Neural progenitor cell (in vitro differentiated cells): ENCODE measurements around the gene COL8A1. TPM values are rescaled to one million over a fixed set of nuclear protein-coding genes. Genes with fewer than 3 reads are reported as not detected.

Experiments
- DNase-seq: peaks from one replicate; pipeline ENCODE4 v3.0.0-alpha.2; 2016; ENCODE audit warnings: low spot score
- H2AFZ ChIP-seq: fragments of 200-600 bp; sonication (generic); replicated peaks from 2 replicates; pipeline ENCODE4 v1.6.1; 2016; ENCODE audit warnings: antibody characterized with exemption
- H3F3A ChIP-seq: fragments of 200-600 bp; sonication (generic); 2 replicates; pipeline ENCODE4 v1.6.1; 2016; ENCODE audit warnings: antibody characterized with exemption, low read depth
- H3K27ac ChIP-seq: fragments of 200-600 bp; sonication (generic); 2 replicates; pipeline ENCODE4 v1.5.1; 2016; ENCODE audit warnings: mild to moderate bottlenecking
- H3K27me3 ChIP-seq: fragments of 200-600 bp; sonication (generic); 2 replicates; pipeline ENCODE4 v1.6.1; 2016; ENCODE audit warnings: mild to moderate bottlenecking, moderate library complexity
- H3K36me3 ChIP-seq: fragments of 200-600 bp; sonication (generic); 2 replicates; pipeline ENCODE4 v1.5.1; 2016
- H3K4me1 ChIP-seq: fragments of 200-600 bp; sonication (generic); 2 replicates; pipeline ENCODE4 v1.6.1; 2016; ENCODE audit warnings: mixed run types
- H3K4me2 ChIP-seq: fragments of 200-600 bp; sonication (generic); 2 replicates; pipeline ENCODE4 v1.6.1; 2016
- H3K4me3 ChIP-seq: fragments of 200-600 bp; sonication (generic); 2 replicates; pipeline ENCODE4 v1.5.1; 2016
- H3K79me2 ChIP-seq: fragments of 200-600 bp; sonication (generic); 2 replicates; pipeline ENCODE4 v1.6.1; 2016; ENCODE audit warnings: low read depth
- H3K9ac ChIP-seq: fragments of 200-600 bp; sonication (generic); 2 replicates; pipeline ENCODE4 v1.6.1; 2016
- H3K9me3 ChIP-seq: fragments of 200-600 bp; sonication (generic); 2 replicates; pipeline ENCODE4 v1.5.1; 2016; ENCODE audit warnings: low read depth
- H4K20me1 ChIP-seq: fragments of 200-600 bp; sonication (generic); 2 replicates; pipeline ENCODE4 v1.6.1; 2016; ENCODE audit warnings: low read depth
- H3K27ac Mint-ChIP-seq: 3 replicates; pipeline ENCODE4 v1.8.0; 2021; ENCODE audit warnings: mixed read lengths
- H3K27me3 Mint-ChIP-seq: 2 replicates; pipeline ENCODE4 v1.8.0; 2022; ENCODE audit warnings: low read depth, mild to moderate bottlenecking, inconsistent platforms, moderate library complexity, mixed read lengths; ENCODE audit not compliant: insufficient read depth
- H3K36me3 Mint-ChIP-seq: 3 replicates; pipeline ENCODE4 v1.8.0; 2021; ENCODE audit warnings: mixed read lengths
- H3K4me1 Mint-ChIP-seq: 3 replicates; pipeline ENCODE4 v1.8.0; 2021; ENCODE audit warnings: mixed read lengths
- H3K4me3 Mint-ChIP-seq: 3 replicates; pipeline ENCODE4 v1.8.0; 2021; ENCODE audit warnings: mild to moderate bottlenecking, moderate library complexity, mixed read lengths
- H3K9me3 Mint-ChIP-seq: 3 replicates; pipeline ENCODE4 v1.8.0; 2020; ENCODE audit warnings: mixed read lengths
- CTCF ChIP-seq: fragments of 200-600 bp; sonication (generic); IDR thresholded peaks from 2 replicates; pipeline ENCODE4 v1.5.1; 2017; ENCODE audit warnings: antibody characterized with exemption, mild to moderate bottlenecking
- EZH2 ChIP-seq: fragments of 200-600 bp; sonication (generic); IDR thresholded peaks from 2 replicates; pipeline ENCODE4 v1.6.1; 2017; ENCODE audit warnings: antibody characterized with exemption, mild to moderate bottlenecking, moderate library complexity
- EZH2phosphoT487 ChIP-seq: fragments of 200-600 bp; sonication (generic); IDR thresholded peaks from 2 replicates; pipeline ENCODE4 v1.6.1; 2017; ENCODE audit warnings: antibody characterized with exemption
- total RNA-seq: library from RNA; depleted of rRNA; stranded (reverse); fragments of >200 nt; gene quantifications from 2 replicates; pipeline ENCODE4 v1.2.3, GENCODE V29; 2015; ENCODE audit warnings: low replicate concordance

The COL8A1 gene
- total RNA-seq, 1 donor from 2014 or later = not detected

DNA sequence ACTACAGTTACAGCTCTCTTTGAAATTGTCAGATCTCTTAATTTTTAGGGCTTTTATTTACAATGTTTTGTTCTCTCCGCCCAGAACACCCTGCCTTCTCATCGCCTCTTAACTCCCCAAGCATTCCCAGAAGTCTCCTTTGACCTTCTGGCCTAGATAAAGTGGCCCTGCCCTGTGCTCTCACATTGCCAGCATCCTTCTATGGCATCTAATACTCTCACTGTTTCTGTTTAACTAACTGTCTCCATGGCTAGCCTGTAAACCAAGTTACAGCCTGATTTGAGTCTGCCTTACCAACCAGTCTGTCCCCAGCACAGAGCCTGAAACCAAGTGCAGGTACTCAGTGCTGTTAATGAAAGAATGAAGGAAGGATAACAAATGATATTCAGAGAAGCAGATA lies 19.9 kb downstream of the COL8A1 start:
- H3K27ac ChIP-seq = no peak overlapping the region
- peaks cover 5% of the 10 kb centered on the region for H3K9me3 Mint-ChIP-seq
- H3K36me3 Mint-ChIP-seq = no peaks in the 10 kb centered on the region
- H3K9me3 ChIP-seq = no peaks in the 10 kb centered on the region
- H2AFZ ChIP-seq = no peak overlapping the region
- no peaks in the 10 kb centered on the region for H3K79me2 ChIP-seq
- no peaks in the 10 kb centered on the region for H3K27me3 Mint-ChIP-seq
- H3K4me1 ChIP-seq = peaks cover 11% of the 10 kb centered on the region
- no peak overlapping the region for H3K4me3 ChIP-seq
- no peaks in the 10 kb centered on the region for H3K36me3 ChIP-seq
- H3K9ac ChIP-seq = no peak overlapping the region
- no peaks in the 10 kb centered on the region for H4K20me1 ChIP-seq
- DNase-seq = no peak
- H3K4me2 ChIP-seq = no peak overlapping the region
- no peak overlapping the region for H3K4me3 Mint-ChIP-seq
- TF ChIP-seq CTCF = no peak
- no peak for TF ChIP-seq EZH2phosphoT487
- no peak for TF ChIP-seq EZH2
- no peaks in the 10 kb centered on the region for H3K27me3 ChIP-seq
- peak overlapping the region; percentile 10 for H3K27ac Mint-ChIP-seq
- no peaks in the 10 kb centered on the region for H3F3A ChIP-seq
- peaks cover 12% of the 10 kb centered on the region for H3K4me1 Mint-ChIP-seq

DNA sequence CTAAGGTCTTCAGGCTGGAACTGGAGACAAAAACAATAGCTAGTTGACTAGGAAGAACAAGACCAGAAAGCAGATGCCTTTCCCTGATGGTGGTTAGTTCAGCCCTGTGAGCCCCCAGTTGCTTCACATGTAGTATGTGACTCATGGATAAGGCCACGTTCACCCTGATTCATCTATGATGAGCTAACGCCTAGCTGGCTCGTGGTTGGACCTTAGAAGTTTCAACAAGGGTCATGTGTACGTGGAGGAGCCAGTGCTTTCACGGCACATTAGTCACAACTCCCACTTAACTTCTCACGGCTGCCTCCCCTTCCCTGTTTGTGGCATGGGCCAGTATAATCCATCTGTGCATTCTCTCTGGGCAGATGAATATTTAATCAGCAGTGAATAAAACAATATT lies 20.6 kb downstream of the COL8A1 start:
- no peak for DNase-seq
- H3F3A ChIP-seq = no peaks in the 10 kb centered on the region
- no peak overlapping the region for H3K27ac ChIP-seq
- H3K4me1 Mint-ChIP-seq = peaks cover 8% of the 10 kb centered on the region
- H3K9ac ChIP-seq = no peak overlapping the region
- no peak overlapping the region for H3K4me3 Mint-ChIP-seq
- H3K4me3 ChIP-seq = no peak overlapping the region
- H3K9me3 Mint-ChIP-seq = peaks cover 5% of the 10 kb centered on the region
- TF ChIP-seq EZH2 = no peak
- no peak for TF ChIP-seq EZH2phosphoT487
- no peak for TF ChIP-seq CTCF
- H4K20me1 ChIP-seq = no peaks in the 10 kb centered on the region
- H3K27me3 ChIP-seq = no peaks in the 10 kb centered on the region
- H2AFZ ChIP-seq = no peak overlapping the region
- no peaks in the 10 kb centered on the region for H3K36me3 Mint-ChIP-seq
- no peaks in the 10 kb centered on the region for H3K9me3 ChIP-seq
- H3K4me1 ChIP-seq = peaks cover 11% of the 10 kb centered on the region
- H3K27ac Mint-ChIP-seq = no peak overlapping the region
- H3K79me2 ChIP-seq = no peaks in the 10 kb centered on the region
- no peak overlapping the region for H3K4me2 ChIP-seq
- H3K36me3 ChIP-seq = no peaks in the 10 kb centered on the region
- H3K27me3 Mint-ChIP-seq = no peaks in the 10 kb centered on the region

GRCh38 chr3:99659951-99660350 lies 21.6 kb downstream of the COL8A1 start:
- H3K27ac Mint-ChIP-seq = no peak overlapping the region
- no peaks in the 10 kb centered on the region for H3K36me3 Mint-ChIP-seq
- Histone ChIP-seq H3K9ac (no peak overlapping the region), H3K79me2 (no peaks in the 10 kb centered on the region), H3K4me1 (peaks cover 11% of the 10 kb centered on the region), H3K9me3 (no peaks in the 10 kb centered on the region), H3K27me3 (no peaks in the 10 kb centered on the region), H3K36me3 (no peaks in the 10 kb centered on the region), H3F3A (no peaks in the 10 kb centered on the region), H3K4me2 (no peak overlapping the region), H2AFZ (no peak overlapping the region), H3K27ac (no peak overlapping the region), H4K20me1 (no peaks in the 10 kb centered on the region), H3K4me3 (no peak overlapping the region)
- H3K4me1 Mint-ChIP-seq = peaks cover 8% of the 10 kb centered on the region
- H3K9me3 Mint-ChIP-seq = peaks cover 5% of the 10 kb centered on the region
- DNase-seq = no peak
- TF ChIP-seq CTCF (no peak), EZH2 (no peak), EZH2phosphoT487 (no peak)
- H3K27me3 Mint-ChIP-seq = peaks cover under 1% of the 10 kb centered on the region
- H3K4me3 Mint-ChIP-seq = no peak overlapping the region
